HEK293 (cell line): ENCODE measurements around the gene TMPRSS4.

Source experiments
- CTCF ChIA-PET: fragments of 350-600 bp; formaldehyde crosslinking; extraction: SDS; loops from one replicate; lab custom pipeline; 2021; ENCODE audit warnings: antibody characterized with exemption; lab: Yijun Ruan, JAX
- POLR2A ChIA-PET: fragments of 300-600 bp; formaldehyde crosslinking; extraction: SDS; loops from one replicate; lab custom pipeline; 2020; ENCODE audit warnings: antibody characterized with exemption, inconsistent platforms; lab: Yijun Ruan, JAX
- H3K27ac ChIP-seq: fragments of 200-500 bp; sonication (Bioruptor generic); 2 replicates; pipeline ENCODE4 v1.5.1; 2014; ENCODE audit warnings: low read depth, low read length, control low read depth, inconsistent platforms; ENCODE audit errors: extremely low read depth
- H3K36me3 ChIP-seq, 2 experiments: fragments of 200-500 bp in 1 of 2; sonication (Bioruptor generic) in 1 of 2; 1 replicate in 1 of 2; 2 replicates in 1 of 2; pipeline ENCODE4 v1.5.1; 2014 to 2017; ENCODE audit warnings: inconsistent platforms in 2 of 2, low read length in 2 of 2; ENCODE audit not compliant: control insufficient read depth in 2 of 2, insufficient read depth in 1 of 2
- H3K4me1 ChIP-seq: fragments of 200-500 bp; sonication (Bioruptor generic); 2 replicates; pipeline ENCODE4 v1.5.1; 2014; ENCODE audit warnings: mild to moderate bottlenecking, low read length, inconsistent platforms; ENCODE audit not compliant: control insufficient read depth, insufficient read depth
- H3K4me3 ChIP-seq: 2 replicates; pipeline ENCODE4 v1.5.1; 2011; ENCODE audit warnings: low read depth, mild to moderate bottlenecking, control low read depth, low read length, moderate library complexity
- H3K9me3 ChIP-seq: fragments of 200-500 bp; sonication (Bioruptor generic); 2 replicates; pipeline ENCODE4 v1.5.1; 2014; ENCODE audit warnings: low read depth, low read length, inconsistent platforms; ENCODE audit not compliant: control insufficient read depth, insufficient read depth
- BCL11A ChIP-seq: fragments of 450-650 bp; formaldehyde crosslinking; IDR thresholded peaks from 2 replicates; pipeline ENCODE4 v1.5.1; 2016; ENCODE audit warnings: low read depth, missing biosample characterization, missing genetic modification characterization
- BCL6B ChIP-seq: fragments of 450-650 bp; formaldehyde crosslinking; IDR thresholded peaks from 2 replicates; pipeline ENCODE4 v1.5.1; 2017; ENCODE audit warnings: missing biosample characterization, missing genetic modification characterization
- ELK4 ChIP-seq: IDR thresholded peaks from 2 replicates; pipeline ENCODE4 v1.6.1; 2011; ENCODE audit warnings: mild to moderate bottlenecking, low read depth, low read length, borderline replicate concordance
- HOXA7 ChIP-seq: sonication (generic); formaldehyde crosslinking; IDR thresholded peaks from 2 replicates; pipeline ENCODE4 v1.8.1; 2022; ENCODE audit warnings: missing genetic modification reagents, borderline replicate concordance
- KLF8 ChIP-seq: fragments of 450-650 bp; formaldehyde crosslinking; IDR thresholded peaks from 2 replicates; pipeline ENCODE4 v1.5.1; 2016; ENCODE audit warnings: missing biosample characterization, missing genetic modification characterization
- KLF9 ChIP-seq: fragments of 450-650 bp; formaldehyde crosslinking; IDR thresholded peaks from 2 replicates; pipeline ENCODE4 v1.5.1; 2016; ENCODE audit warnings: missing biosample characterization, missing genetic modification characterization, low read depth
- PRDM6 ChIP-seq: fragments of 450-650 bp; formaldehyde crosslinking; IDR thresholded peaks from 2 replicates; pipeline ENCODE4 v1.5.1; 2017; ENCODE audit warnings: missing biosample characterization, missing genetic modification characterization
- RBAK ChIP-seq: fragments of 450-650 bp; formaldehyde crosslinking; IDR thresholded peaks from 2 replicates; pipeline ENCODE4 v1.5.1; 2016; ENCODE audit warnings: missing biosample characterization, missing genetic modification characterization
- SCRT1 ChIP-seq: fragments of 450-650 bp; formaldehyde crosslinking; IDR thresholded peaks from 2 replicates; pipeline ENCODE4 v1.5.1; 2016; ENCODE audit warnings: missing biosample characterization, missing genetic modification characterization, borderline replicate concordance
- SCRT2 ChIP-seq: fragments of 450-650 bp; formaldehyde crosslinking; IDR thresholded peaks from 2 replicates; pipeline ENCODE4 v1.5.1; 2016; ENCODE audit warnings: missing biosample characterization, missing genetic modification characterization
- TCF7L2 ChIP-seq: IDR thresholded peaks from 2 replicates; pipeline ENCODE4 v1.6.1; 2011; ENCODE audit warnings: low read depth, mild to moderate bottlenecking, inconsistent platforms, low read length, moderate library complexity, borderline replicate concordance
- ZBTB20 ChIP-seq: fragments of 450-650 bp; formaldehyde crosslinking; IDR thresholded peaks from 2 replicates; pipeline ENCODE4 v1.5.1; 2016; ENCODE audit warnings: missing biosample characterization, missing genetic modification characterization
- ZNF132 ChIP-seq: fragments of 450-650 bp; formaldehyde crosslinking; IDR thresholded peaks from 2 replicates; pipeline ENCODE4 v1.5.1; 2017; ENCODE audit warnings: missing biosample characterization, missing genetic modification characterization, borderline replicate concordance
- ZNF174 ChIP-seq: fragments of 450-650 bp; formaldehyde crosslinking; IDR thresholded peaks from 2 replicates; pipeline ENCODE4 v1.5.0; 2017; ENCODE audit warnings: missing biosample characterization, mild to moderate bottlenecking, missing genetic modification characterization
- ZNF23 ChIP-seq: fragments of 450-650 bp; formaldehyde crosslinking; IDR thresholded peaks from 2 replicates; pipeline ENCODE4 v1.5.1; 2016; ENCODE audit warnings: missing biosample characterization, missing genetic modification characterization, borderline replicate concordance
- ZNF391 ChIP-seq: fragments of 450-650 bp; formaldehyde crosslinking; IDR thresholded peaks from 2 replicates; pipeline ENCODE4 v1.5.1; 2016; ENCODE audit warnings: low read depth, missing biosample characterization, missing genetic modification characterization, borderline replicate concordance
- ZNF530 ChIP-seq: fragments of 450-650 bp; formaldehyde crosslinking; IDR thresholded peaks from 2 replicates; pipeline ENCODE4 v1.5.1; 2016; ENCODE audit warnings: low read depth, missing biosample characterization, missing genetic modification characterization
- ZNF596 ChIP-seq: fragments of 450-650 bp; IDR thresholded peaks from 2 replicates; pipeline ENCODE4 v1.5.0; 2018; ENCODE audit warnings: missing biosample characterization, mild to moderate bottlenecking, missing genetic modification characterization, moderate library complexity
- ZNF629 ChIP-seq: fragments of 450-650 bp; formaldehyde crosslinking; IDR thresholded peaks from 2 replicates; pipeline ENCODE4 v1.5.1; 2017; ENCODE audit warnings: missing biosample characterization, missing genetic modification characterization
- ZSCAN5A ChIP-seq: fragments of 450-650 bp; formaldehyde crosslinking; IDR thresholded peaks from 2 replicates; pipeline ENCODE4 v1.5.1; 2016; ENCODE audit warnings: missing biosample characterization, missing genetic modification characterization
- TF ChIP-seq, protein P1 (sequence below): fragments of 450-650 bp; formaldehyde crosslinking; IDR thresholded peaks from 2 replicates; pipeline ENCODE4 v1.5.1; 2016; ENCODE audit warnings: missing biosample characterization, missing genetic modification characterization
- TF ChIP-seq, protein P2 (sequence below): fragments of 450-650 bp; formaldehyde crosslinking; IDR thresholded peaks from 2 replicates; pipeline ENCODE4 v1.5.1; 2016; ENCODE audit warnings: missing biosample characterization, missing genetic modification characterization
- TF ChIP-seq, protein P3 (sequence below): fragments of 450-650 bp; formaldehyde crosslinking; IDR thresholded peaks from 2 replicates; pipeline ENCODE4 v1.5.1; 2016; ENCODE audit warnings: missing biosample characterization, missing genetic modification characterization

Gene TMPRSS4

DNA sequence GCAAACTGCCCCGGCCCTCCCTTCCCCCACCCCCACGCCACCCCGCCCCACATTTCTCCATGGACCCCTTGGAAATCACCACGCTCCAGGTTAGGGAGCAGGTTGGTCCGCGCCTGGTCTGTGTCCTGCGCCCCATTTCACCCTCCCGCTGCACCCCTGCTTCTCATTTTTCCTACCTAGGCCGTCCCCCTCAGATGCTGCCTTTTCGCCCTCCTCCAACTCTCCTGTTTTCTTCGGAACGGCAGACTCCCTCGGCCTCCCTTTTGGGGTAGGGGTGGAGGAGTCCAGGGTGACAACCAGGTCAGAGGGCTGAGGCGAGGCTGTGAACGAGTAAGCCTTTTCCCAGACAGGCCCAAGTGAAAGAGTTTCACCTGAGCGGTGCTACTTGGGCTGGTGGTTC, 76.6 kb downstream of the TMPRSS4 start:
- Histone ChIP-seq H3K27ac (no peak overlapping the region), H3K9me3 (no peaks in the 10 kb centered on the region), H3K4me3 (no peak overlapping the region), H3K36me3 (no peaks in the 10 kb centered on the region), H3K4me1 (no peaks in the 10 kb centered on the region)
- ChIA-PET CTCF (interaction anchor here (0.7 to 1.9 kb wide), 3 partner anchors 12 to 337 kb away, joined by 3 to 18 read pairs (median 3); no protein-coding TSS in a partner anchor), POLR2A (interaction anchor here (1.0 to 2.2 kb wide), 2 partner anchors 16 to 18 kb away, joined by 4 to 7 read pairs; no protein-coding TSS in a partner anchor)
- TF ChIP-seq KLF9 (tag by site-specific recombination), result no peak
- TF ChIP-seq ELK4, result no peak
- TF ChIP-seq ZSCAN5A (tag by site-specific recombination), result no peak
- TF ChIP-seq TCF7L2, result no peak

- H3K27ac ChIP-seq, result no peak overlapping the region
- H3K4me3 ChIP-seq, result no peak overlapping the region
- ChIA-PET CTCF (interaction anchor here (7.1 kb wide), 1 partner anchor 16 kb away, joined by 99 read pairs; no protein-coding TSS in a partner anchor), POLR2A (interaction anchor here (2.2 kb wide), 1 partner anchor 18 kb away, joined by 7 read pairs; no protein-coding TSS in a partner anchor)
- TF ChIP-seq BCL11A (tag by site-specific recombination) (no peak), ZNF530 (tag by site-specific recombination) (no peak), SCRT2 (no peak), ZNF132 (tag by site-specific recombination) (no peak), KLF8 (tag by site-specific recombination) (no peak), PRDM6 (tag by site-specific recombination) (no peak), ZNF629 (tag by site-specific recombination) (no peak), ZBTB20 (tag by site-specific recombination) (no peak), SCRT1 (tag by site-specific recombination) (no peak), ZNF391 (no peak), HOXA7 (CRISPR knock-in tag) (no peak), RBAK (tag by site-specific recombination) (no peak), BCL6B (tag by site-specific recombination) (no peak), ZNF174 (tag by site-specific recombination) (no peak), ZNF23 (tag by site-specific recombination) (no peak), ZNF596 (tag by site-specific recombination) (no peak)
- TF ChIP-seq, protein P1, sequence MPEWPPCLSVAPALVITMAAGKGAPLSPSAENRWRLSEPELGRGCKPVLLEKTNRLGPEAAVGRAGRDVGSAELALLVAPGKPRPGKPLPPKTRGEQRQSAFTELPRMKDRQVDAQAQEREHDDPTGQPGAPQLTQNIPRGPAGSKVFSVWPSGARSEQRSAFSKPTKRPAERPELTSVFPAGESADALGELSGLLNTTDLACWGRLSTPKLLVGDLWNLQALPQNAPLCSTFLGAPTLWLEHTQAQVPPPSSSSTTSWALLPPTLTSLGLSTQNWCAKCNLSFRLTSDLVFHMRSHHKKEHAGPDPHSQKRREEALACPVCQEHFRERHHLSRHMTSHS (tag by site-specific recombination), result no peak
- TF ChIP-seq, protein P2, sequence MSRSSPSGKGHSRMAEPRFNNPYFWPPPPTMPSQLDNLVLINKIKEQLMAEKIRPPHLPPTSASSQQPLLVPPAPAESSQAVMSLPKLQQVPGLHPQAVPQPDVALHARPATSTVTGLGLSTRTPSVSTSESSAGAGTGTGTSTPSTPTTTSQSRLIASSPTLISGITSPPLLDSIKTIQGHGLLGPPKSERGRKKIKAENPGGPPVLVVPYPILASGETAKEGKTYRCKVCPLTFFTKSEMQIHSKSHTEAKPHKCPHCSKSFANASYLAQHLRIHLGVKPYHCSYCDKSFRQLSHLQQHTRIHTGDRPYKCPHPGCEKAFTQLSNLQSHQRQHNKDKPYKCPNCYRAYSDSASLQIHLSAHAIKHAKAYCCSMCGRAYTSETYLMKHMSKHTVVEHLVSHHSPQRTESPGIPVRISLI (tag by site-specific recombination), result no peak
- TF ChIP-seq, protein P3, sequence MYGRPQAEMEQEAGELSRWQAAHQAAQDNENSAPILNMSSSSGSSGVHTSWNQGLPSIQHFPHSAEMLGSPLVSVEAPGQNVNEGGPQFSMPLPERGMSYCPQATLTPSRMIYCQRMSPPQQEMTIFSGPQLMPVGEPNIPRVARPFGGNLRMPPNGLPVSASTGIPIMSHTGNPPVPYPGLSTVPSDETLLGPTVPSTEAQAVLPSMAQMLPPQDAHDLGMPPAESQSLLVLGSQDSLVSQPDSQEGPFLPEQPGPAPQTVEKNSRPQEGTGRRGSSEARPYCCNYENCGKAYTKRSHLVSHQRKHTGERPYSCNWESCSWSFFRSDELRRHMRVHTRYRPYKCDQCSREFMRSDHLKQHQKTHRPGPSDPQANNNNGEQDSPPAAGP (tag by site-specific recombination), result no peak
- no peaks in the 10 kb centered on the region for H3K36me3 ChIP-seq
- H3K9me3 ChIP-seq, result no peaks in the 10 kb centered on the region
- H3K4me1 ChIP-seq, result no peaks in the 10 kb centered on the region
Observed at GRCh38 chr11:118153976-118154375, 77.1 kb downstream of the TMPRSS4 start.
